SW480 (cell line): Measurements from ENCODE around the gene ZFR2.

Experiments used
- DNase-seq: peaks from one replicate; pipeline ENCODE4 v3.0.0-alpha.2; 2016; ENCODE audit warnings: low spot score

The ZFR2 gene

GRCh38 chr19:3785938-3786824 is 82.7 kb downstream of the ZFR2 start, which contains the start of gene MATK:
TSS of gene MATK (minus strand) at chr19:3786381. CDS start at chr19:3785135, 1,246 bp downstream.
- DNase-seq, result no peak

- DNase-seq, result no peak
Measured at GRCh38 chr19:3785451-3785937, 83.3 kb downstream of the ZFR2 start.

- no peak for DNase-seq
Measured at GRCh38 chr19:3784607-3785450, 84.0 kb downstream of the ZFR2 start.

GRCh38 chr19:3783660-3784584 is 84.9 kb downstream of the ZFR2 start:
- DNase-seq, result no peak

- no peak for DNase-seq
Measured at GRCh38 chr19:3782903-3783302, 85.9 kb downstream of the ZFR2 start.

GRCh38 chr19:3782330-3782729 is 86.5 kb downstream of the ZFR2 start:
- no peak for DNase-seq

- DNase-seq, result no peak
Measured at GRCh38 chr19:3781603-3782002, 87.2 kb downstream of the ZFR2 start.

- DNase-seq, result no peak
Measured at GRCh38 chr19:3780786-3781304, 88.0 kb downstream of the ZFR2 start.

GRCh38 chr19:3778899-3779723 is 89.7 kb downstream of the ZFR2 start:
- no peak for DNase-seq

GRCh38 chr19:3778104-3778867 is 90.6 kb downstream of the ZFR2 start:
- DNase-seq, result no peak

- DNase-seq, result no peak
Measured at GRCh38 chr19:3776479-3777040, 92.3 kb downstream of the ZFR2 start.

GRCh38 chr19:3775831-3776230 is 93.0 kb downstream of the ZFR2 start:
- no peak for DNase-seq

- no peak for DNase-seq
Measured at GRCh38 chr19:3775374-3775711, 93.5 kb downstream of the ZFR2 start.

- no peak for DNase-seq
Measured at GRCh38 chr19:3774621-3775373, 94.0 kb downstream of the ZFR2 start.

- no peak for DNase-seq
Measured at GRCh38 chr19:3773814-3774515, 94.9 kb downstream of the ZFR2 start.

GRCh38 chr19:3771906-3772455 is 96.9 kb downstream of the ZFR2 start, which contains the start of gene RAX2:
TSS of gene RAX2 (minus strand) at chr19:3772228. CDS start at chr19:3771742, 486 bp downstream.
- DNase-seq, result no peak

- DNase-seq, result no peak
Measured at GRCh38 chr19:3771000-3771905, 97.6 kb downstream of the ZFR2 start.
